Chondrocyte (in vitro differentiated cells): ENCODE data around the gene ALKAL2. TPM values are rescaled to one million over a fixed set of nuclear protein-coding genes. Genes with fewer than 3 reads are reported as not detected.

Source experiments
- DNase-seq: peaks from one replicate; pipeline ENCODE4 v3.0.0; 2021; ENCODE audit warnings: mixed read lengths, low spot score
- H3K27ac Mint-ChIP-seq: one replicate; pipeline ENCODE4 v1.8.0; 2021; ENCODE audit warnings: mild to moderate bottlenecking, moderate library complexity, mixed read lengths; ENCODE audit not compliant: unreplicated experiment
- H3K27me3 Mint-ChIP-seq: 2 replicates; pipeline ENCODE4 v1.8.0; 2021; ENCODE audit warnings: low read depth, mixed read lengths
- H3K36me3 Mint-ChIP-seq: 2 replicates; pipeline ENCODE4 v1.8.0; 2021; ENCODE audit warnings: low read depth, mixed read lengths
- H3K4me1 Mint-ChIP-seq: 2 replicates; pipeline ENCODE4 v1.8.0; 2021; ENCODE audit warnings: low read depth, mild to moderate bottlenecking, mixed read lengths
- H3K4me3 Mint-ChIP-seq: one replicate; pipeline ENCODE4 v1.8.0; 2021; ENCODE audit warnings: mild to moderate bottlenecking, moderate library complexity, mixed read lengths; ENCODE audit not compliant: unreplicated experiment
- H3K9me3 Mint-ChIP-seq: 2 replicates; pipeline ENCODE4 v1.8.0; 2021; ENCODE audit warnings: low read depth, mixed read lengths
- CTCF ChIP-seq: fragments of 200-600 bp; sonication (generic); IDR thresholded peaks from 2 replicates; pipeline ENCODE4 v1.5.0; 2021; ENCODE audit warnings: antibody characterized with exemption, mild to moderate bottlenecking, moderate library complexity
- total RNA-seq: library from RNA; stranded (reverse); gene quantifications from 3 replicates; pipeline ENCODE4 v1.2.1, GENCODE V29; 2021

ALKAL2 gene
- total RNA-seq, 1 donor from 2014 or later = 164 TPM

DNA sequence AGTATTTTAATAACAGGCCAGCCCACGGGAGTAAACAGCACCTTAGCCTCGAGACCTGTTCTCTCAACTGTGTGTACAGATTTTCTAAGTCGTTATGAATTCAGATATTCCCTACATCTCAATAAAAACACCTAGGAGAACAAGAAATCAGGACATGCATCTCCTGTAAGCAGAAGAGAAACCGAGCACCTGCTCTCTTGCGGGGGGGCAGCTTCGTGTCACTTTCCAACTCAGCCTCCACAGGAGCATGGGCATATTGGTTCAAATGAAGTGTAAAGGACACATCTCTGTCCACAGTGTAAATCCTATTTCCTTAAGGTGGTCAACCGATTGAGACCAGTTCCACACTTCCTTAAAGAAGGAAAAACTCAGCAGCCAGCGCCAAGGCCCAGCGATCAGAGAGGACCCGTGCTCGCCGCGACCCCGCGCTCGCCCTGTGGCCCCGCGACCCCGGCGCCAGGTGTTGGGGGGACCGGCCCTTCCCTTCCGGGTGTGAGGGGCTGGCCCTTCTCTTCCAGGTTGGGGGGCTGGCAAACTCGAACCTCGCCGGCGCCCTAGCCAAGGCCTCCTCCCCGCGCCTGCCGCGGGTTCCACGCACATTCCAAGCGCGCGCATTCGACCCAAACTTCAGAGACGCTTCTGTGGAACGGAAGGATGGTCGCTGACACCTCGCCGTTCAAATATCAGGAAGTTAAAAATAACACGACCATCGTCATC lies 24.7 kb downstream of the ALKAL2 start:
- Mint-ChIP-seq H3K27ac (peak overlapping the region; percentile 49), H3K27me3 (no peaks in the 10 kb centered on the region), H3K4me1 (peaks cover 42% of the 10 kb centered on the region), H3K36me3 (peaks cover 14% of the 10 kb centered on the region), H3K9me3 (peaks cover 9% of the 10 kb centered on the region), H3K4me3 (peak overlapping the region; percentile 92)
- no peak for DNase-seq
- no peak for TF ChIP-seq CTCF

- no peak for TF ChIP-seq CTCF
- peaks cover 17% of the 10 kb centered on the region for H3K9me3 Mint-ChIP-seq
- no peak for DNase-seq
- peaks cover 35% of the 10 kb centered on the region for H3K4me1 Mint-ChIP-seq
- H3K36me3 Mint-ChIP-seq = peaks cover 18% of the 10 kb centered on the region
- H3K27me3 Mint-ChIP-seq = no peaks in the 10 kb centered on the region
- no peak overlapping the region for H3K4me3 Mint-ChIP-seq
- H3K27ac Mint-ChIP-seq = no peak overlapping the region
Observed at GRCh38 chr2:262117-262516, 25.8 kb downstream of the ALKAL2 start.

DNA sequence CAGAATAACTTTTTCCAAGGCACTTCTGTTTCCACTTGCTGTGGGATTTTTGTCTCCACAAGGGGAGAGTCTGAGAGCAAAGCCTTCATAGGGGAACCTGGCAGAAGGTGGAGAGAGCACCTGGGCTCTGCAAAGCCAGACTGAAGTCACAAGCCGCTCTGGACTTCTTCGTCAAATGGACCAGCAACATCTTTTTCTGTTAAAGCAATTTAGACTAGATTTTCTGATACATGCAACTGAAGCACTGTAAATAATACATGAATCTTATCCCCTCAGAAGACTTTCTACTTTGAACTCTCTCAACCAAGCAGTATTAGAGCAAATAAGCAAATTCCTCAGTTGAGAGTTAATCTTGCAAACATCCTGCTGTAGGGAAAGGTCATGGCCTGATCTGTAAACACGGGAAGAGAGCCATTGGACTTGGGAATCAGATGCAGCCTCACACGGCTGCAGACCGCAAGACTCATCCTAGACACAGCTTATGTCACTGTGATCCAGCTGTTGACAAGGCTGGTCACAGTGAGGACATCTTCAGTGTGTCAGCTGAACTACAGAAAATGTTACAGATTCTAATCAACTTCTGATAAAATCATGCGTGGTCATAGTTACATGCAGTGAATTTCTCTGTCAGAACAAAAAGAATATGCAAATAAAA lies 27.3 kb downstream of the ALKAL2 start:
- Mint-ChIP-seq H3K4me1 (peaks cover 21% of the 10 kb centered on the region), H3K9me3 (peaks cover 18% of the 10 kb centered on the region), H3K27ac (no peak overlapping the region), H3K4me3 (no peak overlapping the region), H3K36me3 (peaks cover 18% of the 10 kb centered on the region), H3K27me3 (no peaks in the 10 kb centered on the region)
- no peak for TF ChIP-seq CTCF
- DNase-seq = no peak

- no peak for TF ChIP-seq CTCF
- Mint-ChIP-seq H3K9me3 (peaks cover 18% of the 10 kb centered on the region), H3K4me1 (peaks cover 15% of the 10 kb centered on the region), H3K27ac (no peak overlapping the region), H3K27me3 (no peaks in the 10 kb centered on the region), H3K36me3 (peaks cover 18% of the 10 kb centered on the region), H3K4me3 (no peak overlapping the region)
- DNase-seq = no peak
Observed at GRCh38 chr2:259789-260331, 28.0 kb downstream of the ALKAL2 start.

GRCh38 chr2:258933-259332 lies 29.0 kb downstream of the ALKAL2 start:
- Mint-ChIP-seq H3K36me3 (peaks cover 18% of the 10 kb centered on the region), H3K9me3 (peaks cover 18% of the 10 kb centered on the region), H3K4me3 (no peak overlapping the region), H3K4me1 (peaks cover 15% of the 10 kb centered on the region), H3K27me3 (no peaks in the 10 kb centered on the region), H3K27ac (no peak overlapping the region)
- DNase-seq = no peak
- no peak for TF ChIP-seq CTCF
